HG03025 (cell line): ENCODE measurements around the gene MSI2.

Experiments used
- ATAC-seq: cut with Tn5 transposase; IDR thresholded peaks from one replicate; pipeline ENCODE4 v1.9.1; 2021; ENCODE audit warnings: mild to moderate bottlenecking, moderate library complexity; ENCODE audit not compliant: unreplicated experiment, low FRiP score

Gene MSI2

DNA sequence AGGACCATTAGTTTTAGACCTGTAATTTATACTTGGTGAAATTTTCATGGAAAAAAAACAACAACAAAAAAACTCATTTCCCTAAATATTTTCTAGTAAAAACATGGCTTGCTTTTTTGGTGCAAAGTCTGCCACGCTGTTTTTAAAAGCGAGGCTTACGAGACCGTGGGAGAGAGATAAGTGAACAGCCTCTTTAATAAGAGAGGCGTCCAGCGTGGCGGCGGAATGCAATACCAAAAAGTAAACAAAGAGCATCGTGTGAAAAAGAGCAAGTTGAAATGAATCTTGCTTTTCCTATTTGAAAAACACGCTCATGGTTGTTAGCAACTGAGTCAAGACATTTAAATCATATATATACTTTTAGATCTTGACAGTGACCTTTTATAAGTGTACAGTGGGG, 10.5 kb upstream of the MSI2 start:
- ATAC-seq, result no peak

DNA sequence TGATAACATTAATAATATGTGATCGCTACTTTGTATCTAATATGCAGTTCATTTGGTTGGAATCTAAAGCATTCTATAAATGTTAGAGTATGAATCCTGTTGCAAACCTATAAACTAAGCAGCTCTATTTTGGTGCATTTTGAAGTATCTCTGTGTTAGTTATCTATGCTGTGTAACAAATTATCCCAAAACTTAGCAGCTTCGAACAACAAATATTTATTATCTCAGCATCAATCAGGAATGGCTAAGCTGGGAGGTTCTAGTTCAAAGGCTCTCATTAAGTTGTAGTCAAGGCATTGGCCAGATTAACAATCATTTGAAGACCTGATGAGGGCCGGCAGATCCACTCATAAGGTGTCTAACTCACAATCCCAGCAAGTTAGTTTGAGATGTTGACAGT, 10.1 kb upstream of the MSI2 start:
- no peak for ATAC-seq

DNA sequence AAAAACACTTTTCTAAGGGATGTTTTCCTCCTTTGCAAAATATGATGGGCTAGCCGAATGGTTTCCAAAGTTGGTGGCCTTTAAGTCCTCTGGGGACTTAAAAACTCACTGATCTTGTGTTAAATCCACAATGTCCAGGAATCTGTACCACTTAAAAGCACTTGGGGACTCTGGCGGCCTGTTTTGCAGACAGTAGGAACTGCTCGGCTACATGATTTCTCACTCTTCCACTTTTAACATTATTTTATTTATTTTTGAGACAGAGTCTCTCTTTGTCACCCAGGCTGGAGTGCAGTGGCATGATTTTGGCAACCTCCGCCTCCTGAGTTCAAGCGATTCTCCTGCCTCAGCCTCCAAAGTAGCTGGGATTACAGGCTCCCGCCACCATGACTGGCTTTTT, 9.1 kb upstream of the MSI2 start:
- no peak for ATAC-seq

DNA sequence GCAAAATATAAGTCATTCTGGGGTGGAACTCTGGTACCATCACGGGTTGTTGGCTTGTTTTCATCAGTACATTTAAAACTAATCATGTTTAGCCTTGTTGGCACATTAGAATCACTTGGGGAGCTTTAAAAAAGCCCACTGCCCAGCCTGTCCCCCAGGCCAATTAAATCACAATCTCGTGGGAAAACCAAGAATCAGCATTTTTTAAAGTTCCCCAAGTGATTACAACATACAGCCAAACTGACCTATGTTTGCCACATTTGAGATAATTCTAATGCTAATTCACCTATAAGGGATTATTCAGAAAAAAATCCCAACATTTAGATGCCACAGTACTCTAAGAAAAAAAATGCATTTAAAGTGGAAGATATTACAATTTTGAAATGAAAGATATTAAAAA, 8.4 kb upstream of the MSI2 start:
- no peak for ATAC-seq

DNA sequence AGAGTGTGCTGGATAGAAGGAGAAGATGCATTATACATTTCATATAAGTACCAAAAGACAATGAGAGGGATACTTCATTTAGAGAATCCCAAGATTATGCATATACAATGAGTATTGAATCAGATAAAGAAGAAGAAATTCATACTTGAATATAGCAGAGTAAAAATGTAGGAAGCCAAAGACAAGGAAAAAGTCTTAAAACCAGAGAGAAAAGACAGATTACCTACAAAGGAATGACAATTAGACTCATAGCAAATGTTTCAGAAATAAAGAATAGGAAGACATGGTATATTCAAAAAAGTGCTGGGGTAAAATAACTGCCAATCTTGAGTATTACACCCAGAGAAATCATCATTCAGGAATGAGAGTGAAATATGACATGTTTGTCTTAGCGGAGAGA, 6.8 kb upstream of the MSI2 start:
- ATAC-seq, result no peak

DNA sequence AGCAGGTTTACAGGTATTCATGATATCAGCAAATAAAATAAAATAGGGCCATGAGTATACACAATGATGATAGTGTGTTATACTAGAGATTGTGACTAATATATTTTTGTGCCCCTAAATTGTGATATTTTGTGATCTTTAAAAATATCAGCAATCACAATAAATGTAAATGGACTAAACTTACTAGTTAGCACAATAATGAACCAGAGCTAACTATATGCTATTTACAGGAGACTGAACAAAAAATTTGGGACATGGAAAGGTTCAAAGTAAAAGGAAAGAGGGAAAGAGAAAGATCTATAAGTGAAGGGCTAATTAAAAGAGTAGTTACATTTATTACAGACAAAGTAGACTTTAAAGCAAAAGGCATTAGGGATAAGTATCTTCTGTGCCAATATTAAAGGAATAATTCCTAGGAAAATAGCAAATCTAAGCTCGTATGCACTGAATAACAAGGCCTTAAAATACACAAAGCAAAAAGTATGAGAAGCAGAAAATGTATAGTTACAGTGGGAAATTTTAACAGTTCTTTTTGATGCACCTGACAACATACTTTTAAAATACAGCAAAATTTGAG, 5.0 kb upstream of the MSI2 start:
- ATAC-seq, result no peak

DNA sequence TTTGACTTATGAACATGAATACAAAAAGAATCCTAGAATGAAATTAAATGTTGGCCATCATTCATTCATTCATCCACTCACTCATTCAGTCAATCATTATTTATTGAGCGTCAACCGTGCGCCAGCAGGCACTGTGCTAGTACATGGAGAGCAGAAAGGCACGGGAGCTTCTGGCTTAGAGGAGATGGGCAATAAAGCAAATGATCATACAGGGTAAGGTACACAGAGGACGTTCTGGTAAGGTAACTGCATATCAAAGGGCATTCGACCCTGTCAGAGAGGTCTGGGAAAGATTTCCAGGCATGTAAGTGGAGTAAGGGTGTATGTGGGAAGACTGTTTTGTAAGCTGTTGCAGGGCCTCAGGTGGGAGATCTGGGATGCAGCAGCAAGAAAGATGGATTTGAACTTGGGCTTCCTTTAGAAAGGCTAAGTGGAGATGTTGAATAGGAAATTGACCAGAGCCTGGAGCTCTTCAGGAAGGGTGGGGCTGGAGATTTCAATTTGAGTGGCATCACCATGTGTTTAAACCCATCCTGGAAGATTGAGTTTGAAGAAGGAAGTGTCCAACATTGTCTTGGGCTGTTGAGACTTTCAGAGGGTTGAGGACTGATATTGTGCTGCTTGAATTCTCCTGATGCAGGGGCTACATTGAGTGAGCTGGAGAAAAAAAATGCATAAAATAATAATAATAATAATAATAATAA, 2.8 kb upstream of the MSI2 start:
- ATAC-seq, result no peak

DNA sequence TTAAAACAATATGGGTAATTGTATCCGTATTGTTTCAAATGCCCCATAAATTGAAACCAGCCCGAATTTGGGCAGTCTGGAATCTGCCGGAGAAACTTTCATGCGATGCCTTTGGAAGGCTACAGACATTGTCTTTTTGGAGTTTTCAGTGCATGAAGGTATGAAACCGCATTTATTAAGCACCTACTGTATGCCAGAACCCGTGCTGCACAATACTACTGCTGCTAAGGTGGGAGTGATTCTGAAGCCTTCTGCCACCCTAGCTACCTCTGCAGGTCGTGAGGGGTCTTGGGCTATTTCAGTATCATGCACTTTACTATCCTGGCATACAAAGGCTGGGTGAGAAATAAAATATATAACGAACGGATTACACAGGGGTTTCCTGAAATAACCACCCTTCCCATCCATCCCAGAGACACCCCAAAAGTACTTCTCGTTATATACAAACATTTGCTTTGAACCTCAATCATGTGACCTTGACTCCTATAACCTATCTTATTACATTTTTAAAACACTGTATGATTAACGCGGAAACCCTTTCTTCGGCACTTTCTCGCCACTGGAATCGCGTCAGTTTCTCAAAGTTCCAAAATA, 1.0 kb upstream of the MSI2 start:
- no peak for ATAC-seq

DNA sequence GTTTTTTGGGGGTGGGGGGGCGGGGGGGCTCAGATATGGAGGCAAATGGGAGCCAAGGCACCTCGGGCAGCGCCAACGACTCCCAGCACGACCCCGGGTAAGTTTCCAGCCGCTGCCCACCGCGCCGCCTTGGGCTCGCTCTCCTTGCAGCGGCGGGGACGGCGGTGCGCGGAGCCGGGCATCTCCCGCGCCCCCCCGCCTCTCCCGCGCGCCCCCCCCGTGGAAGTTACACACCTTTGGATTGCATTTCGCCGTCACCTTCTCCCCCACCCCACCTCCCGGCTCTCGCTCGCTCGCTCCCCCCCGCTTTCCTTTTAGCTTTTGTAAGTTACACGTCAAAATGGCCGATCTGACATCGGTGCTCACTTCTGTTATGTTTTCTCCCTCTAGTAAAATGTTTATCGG, 387 bp downstream of the MSI2 start:
- ATAC-seq, result no peak

DNA sequence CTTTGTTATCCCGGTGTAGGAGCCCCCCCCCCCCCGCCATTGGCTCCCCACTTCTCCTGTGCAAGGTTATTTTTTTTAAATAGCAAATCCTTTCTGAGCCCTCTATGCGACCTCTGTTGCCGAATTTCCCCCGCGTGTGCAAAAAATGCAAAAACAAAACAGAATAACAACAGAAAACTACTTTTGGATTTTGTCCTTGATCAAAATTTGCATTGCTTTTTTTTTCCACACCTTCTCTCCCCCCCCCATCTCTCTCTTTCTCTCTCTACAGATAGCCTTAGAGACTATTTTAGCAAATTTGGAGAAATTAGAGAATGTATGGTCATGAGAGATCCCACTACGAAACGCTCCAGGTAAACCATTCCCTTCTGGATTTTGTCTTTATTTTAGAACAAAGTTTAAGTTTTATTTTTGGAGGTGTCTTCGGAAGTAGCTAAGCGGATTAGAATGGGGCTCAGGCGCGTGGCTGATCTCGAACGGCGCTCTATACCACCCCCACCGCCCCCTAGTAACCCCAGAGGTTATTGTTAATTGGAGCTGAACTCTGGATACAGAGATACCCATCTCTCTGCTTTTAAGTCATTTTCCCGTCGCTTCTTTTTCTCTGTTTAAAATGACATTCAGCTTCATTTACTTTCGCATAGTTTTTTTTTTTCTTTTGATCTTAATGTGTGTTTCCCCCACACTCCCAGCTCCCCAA, 1.0 kb downstream of the MSI2 start:
- ATAC-seq, result no peak

DNA sequence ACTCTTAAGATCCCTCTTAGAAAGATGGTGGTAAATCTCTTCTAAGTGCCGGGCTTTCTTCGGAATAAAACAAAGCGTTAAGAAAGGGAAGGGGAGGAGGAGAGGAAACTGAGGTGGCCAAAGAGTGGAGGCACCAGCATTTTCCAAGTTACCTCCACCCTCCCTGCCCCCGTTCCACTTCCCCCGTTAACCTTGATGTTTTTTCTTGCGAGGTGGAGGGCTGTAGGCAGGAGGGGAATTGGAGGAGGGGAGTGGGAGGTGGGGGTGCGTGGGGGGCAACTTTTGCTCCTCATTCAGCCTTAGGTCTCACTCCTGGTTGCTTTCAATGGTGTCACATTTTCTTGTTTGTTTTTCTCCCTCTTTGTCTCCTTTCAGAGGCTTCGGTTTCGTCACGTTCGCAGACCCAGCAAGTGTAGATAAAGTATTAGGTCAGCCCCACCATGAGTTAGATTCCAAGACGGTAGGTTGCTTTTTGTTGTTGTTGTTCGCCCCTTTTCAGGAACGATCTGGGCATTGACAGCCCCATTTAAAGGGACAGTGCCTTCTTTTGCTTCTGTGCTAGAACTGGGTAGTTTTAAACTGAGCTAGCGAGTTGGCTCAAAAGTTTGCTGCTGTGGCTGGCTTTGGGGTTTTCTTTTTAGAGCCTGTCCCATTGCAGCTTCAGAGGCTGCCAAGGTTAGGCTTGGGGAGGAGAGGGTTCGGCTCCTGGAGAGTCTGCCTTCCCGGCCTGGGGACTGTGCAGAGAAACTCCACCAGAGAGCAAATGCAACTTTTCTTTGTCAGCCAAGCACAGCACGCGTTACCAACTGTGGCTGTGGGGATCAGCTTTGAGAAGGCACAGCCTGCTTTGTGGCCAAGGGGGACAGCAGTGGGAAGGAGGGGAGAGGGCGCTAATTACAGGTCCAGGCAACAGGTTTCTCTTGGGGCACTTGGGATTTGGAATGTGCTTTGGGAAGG, 1.9 kb downstream of the MSI2 start:
- no peak for ATAC-seq

DNA sequence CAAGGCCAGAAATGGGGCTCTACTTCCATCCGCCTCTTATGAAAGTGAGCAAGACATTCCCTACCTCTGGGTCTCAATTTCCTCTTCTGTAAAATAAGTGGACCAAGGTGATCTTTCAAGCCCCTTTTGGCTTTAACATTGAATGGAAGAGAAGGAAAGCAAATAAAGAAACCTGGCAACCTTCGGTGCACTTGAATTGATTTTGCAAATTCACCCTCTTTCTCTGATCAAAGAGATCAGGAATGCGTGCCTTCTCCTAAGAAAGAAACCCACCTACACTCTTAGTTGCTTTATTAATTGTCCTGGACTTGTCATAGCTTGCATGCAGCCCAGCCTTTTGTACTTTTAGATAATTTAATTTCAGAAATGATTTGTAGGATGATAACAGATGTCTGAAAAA, 3.0 kb downstream of the MSI2 start:
- no peak for ATAC-seq

DNA sequence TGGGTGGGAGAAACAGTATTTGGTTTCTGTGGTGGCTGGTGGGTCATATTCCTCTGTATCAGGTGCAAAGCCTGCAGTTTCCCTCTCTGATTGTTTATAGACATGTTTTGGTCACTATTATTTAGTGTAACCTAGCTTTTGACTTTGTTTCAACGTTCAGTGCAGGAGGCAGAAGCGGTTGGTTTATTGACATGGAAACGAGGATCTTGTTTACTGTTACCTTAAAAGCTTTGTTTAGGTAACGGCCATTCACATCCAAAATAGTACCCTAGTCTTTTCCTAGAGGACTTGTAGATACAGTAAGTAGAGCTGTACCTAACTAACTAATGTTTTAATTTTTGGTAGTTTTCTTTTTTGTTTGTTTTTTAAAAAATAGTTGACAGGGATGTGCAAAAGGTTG, 3.5 kb downstream of the MSI2 start:
- ATAC-seq, result no peak

DNA sequence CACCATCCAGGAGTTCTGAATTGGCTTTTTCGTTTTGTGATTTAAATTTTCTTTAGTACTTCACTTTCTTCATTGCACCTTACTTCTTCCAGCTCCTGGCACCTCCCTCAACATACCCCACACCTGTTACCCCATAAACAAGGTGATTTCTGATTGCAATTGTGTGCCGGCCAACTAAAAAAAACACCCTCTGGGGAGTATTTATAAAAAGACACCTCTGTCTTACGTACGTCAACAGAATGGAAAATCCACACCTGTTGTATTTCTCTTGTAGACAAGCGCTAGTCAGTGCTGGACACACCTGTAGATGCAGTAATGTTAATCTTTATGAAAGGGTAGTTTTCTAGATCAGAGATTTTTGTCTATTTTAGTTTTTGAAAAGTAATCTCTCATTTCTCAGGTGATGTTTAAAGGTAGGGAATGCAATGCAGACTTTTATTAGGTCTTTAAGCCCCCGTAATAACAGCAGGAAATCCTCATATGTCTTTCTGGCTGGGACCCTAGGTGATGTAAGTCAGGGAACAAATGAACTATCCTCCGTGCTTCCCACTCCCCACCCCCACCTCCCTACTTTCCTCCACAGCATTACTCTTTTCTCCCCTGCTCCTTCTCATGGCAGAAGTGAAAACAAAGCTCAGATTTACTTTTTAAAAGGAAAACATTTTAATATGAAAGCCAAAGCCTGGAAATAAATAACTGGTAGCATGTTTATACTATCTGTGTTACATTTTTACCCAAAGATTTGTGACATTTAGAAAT, 4.2 kb downstream of the MSI2 start:
- no peak for ATAC-seq

DNA sequence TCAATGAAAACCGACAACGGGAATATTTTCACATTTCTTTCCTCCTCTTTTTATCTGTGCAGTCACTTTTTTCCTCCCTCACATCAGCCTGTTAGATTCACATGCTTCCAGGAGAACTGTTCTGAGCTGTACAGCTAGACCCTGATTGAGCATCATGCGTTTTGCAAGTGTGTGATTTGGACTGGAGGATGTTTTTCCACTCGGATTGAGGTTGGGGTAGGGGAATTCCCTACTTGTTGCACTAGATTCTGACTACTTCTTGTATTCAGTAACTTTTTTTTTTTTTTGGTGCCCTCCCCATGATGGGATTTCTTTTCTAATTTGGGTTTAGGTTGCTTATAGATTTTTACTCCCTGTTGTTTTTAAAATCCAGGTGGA, 4.8 kb downstream of the MSI2 start:
- ATAC-seq, result no peak

DNA sequence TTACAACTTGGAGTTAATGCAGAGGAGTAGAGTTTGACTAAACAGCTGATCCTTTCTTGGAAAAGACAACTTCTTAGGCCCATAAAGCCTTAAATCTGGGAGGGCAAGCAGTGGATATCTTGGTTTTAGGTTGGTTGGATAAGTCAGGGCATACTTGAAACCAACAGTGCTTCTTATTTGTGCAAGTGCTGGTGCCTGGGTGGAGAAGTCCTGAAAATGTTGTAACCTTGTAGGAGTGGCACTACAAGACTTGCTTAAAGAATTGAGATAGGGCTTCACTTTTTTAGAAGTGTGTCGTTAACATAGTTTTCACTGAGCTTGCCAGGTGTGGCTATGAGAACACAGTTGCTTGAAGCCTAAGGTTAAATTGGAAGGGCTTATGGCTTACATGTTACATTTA, 6.2 kb downstream of the MSI2 start:
- ATAC-seq, result no peak

DNA sequence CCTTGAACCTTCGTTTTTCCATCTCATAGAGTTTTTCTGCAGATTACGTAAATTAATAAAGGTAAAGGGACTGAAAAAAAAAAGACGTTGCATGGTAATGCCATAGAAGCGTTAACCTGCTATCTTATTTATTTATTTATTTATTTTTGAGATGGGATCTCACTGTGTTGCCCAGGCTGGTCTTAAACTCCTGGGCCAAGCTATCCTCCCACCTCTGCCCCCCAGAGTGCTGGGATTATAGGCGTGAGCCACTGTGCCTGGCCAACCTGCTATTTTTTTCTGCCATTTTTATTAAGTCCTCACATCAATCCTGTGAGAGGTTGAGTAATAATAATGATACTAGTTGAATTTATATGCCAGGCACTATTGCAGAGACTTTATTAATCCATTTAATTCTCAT, 7.9 kb downstream of the MSI2 start:
- no peak for ATAC-seq

DNA sequence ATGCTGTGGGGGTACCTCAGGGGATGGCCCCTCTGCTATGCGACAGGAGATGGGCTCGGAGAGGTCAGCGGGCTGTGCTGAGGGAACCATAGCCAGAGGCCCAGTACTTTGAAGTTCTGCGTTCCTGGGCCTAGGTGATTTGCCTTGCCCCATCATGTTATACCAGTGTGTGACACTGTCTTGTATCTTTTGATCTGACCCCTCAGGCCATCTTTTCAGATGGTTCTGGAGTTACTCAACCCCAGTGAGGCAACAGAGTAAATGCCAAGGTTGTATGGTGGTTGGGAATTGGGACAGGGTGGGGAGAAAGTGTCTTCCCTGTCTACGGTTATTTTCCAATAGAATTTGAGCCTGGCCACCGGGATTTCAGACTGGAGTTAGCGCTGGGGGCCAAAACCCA, 8.5 kb downstream of the MSI2 start:
- no peak for ATAC-seq

DNA sequence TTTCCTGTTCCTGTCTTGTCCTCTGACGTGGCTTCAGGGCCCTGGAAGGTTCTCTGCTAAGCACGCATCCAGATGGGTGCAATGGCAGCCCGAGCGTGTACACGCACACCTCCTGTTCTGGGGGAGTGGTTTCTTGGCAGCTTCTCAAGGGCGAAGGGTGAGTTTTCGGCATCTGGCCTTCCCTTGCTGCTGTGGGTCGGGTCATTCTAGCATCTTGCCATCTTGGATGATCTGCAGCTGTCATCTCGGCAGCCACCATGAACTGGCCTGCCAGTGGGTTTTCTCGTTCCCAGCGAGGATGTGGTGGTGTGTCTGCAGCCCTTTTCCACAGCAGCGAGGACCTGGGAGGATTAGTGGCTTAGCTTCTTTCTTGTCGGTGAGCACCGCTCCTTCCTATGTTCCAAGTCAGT, 10.6 kb downstream of the MSI2 start:
- ATAC-seq, result no peak

DNA sequence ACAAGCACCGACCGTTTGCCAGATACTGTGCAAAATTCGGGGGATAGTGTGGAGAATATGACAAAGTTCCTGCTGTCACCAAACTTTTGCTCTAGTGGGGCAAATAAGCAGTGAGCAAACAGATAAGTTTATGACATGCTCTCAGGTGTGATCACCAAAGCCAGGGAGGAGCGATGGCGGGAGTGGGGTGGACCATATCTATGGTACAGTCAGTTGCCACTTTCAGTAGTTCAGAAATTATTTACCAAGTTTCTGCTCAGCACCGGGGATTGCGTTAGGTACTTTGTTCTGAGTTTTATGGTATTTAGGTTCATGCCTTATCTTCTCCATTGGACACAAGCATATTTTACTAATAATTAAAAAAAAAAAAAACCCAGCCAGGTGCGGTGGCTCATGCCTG, 11.9 kb downstream of the MSI2 start:
- no peak for ATAC-seq
